Kidney capillary endothelial cell (primary cell): ENCODE data around the gene ARHGEF17.

ENCODE experiments used
- DNase-seq: peaks from one replicate; pipeline ENCODE4 v3.0.0-alpha.2; 2018; ENCODE audit warnings: low spot score

The ARHGEF17 gene

GRCh38 chr11:73312851-73313327 lies 4.8 kb downstream of the ARHGEF17 start:
- no peak for DNase-seq

GRCh38 chr11:73313652-73314051 lies 5.6 kb downstream of the ARHGEF17 start:
- DNase-seq: no peak

- no peak for DNase-seq
These were observed 6.3 kb downstream of the ARHGEF17 start for GRCh38 chr11:73314117-73314961.

- no peak for DNase-seq
These were observed 7.4 kb downstream of the ARHGEF17 start for GRCh38 chr11:73315293-73316020.

GRCh38 chr11:73316422-73316821 lies 8.3 kb downstream of the ARHGEF17 start:
- DNase-seq: no peak

- no peak for DNase-seq
These were observed 9.3 kb downstream of the ARHGEF17 start for GRCh38 chr11:73317373-73317772.

GRCh38 chr11:73317803-73318202 lies 9.7 kb downstream of the ARHGEF17 start:
- no peak for DNase-seq

GRCh38 chr11:73318501-73319011 lies 10.5 kb downstream of the ARHGEF17 start:
- no peak for DNase-seq

GRCh38 chr11:73320763-73321603 lies 12.9 kb downstream of the ARHGEF17 start:
- no peak for DNase-seq

- peak; percentile 88 for DNase-seq
These were observed 13.7 kb downstream of the ARHGEF17 start for GRCh38 chr11:73321604-73322381.

- DNase-seq: no peak
These were observed 14.6 kb downstream of the ARHGEF17 start for GRCh38 chr11:73322382-73323306.

- peak; percentile 63 for DNase-seq
These were observed 15.4 kb downstream of the ARHGEF17 start for GRCh38 chr11:73323464-73323863.

- no peak for DNase-seq
These were observed 16.0 kb downstream of the ARHGEF17 start for GRCh38 chr11:73324116-73324515.

- DNase-seq: no peak
These were observed 16.6 kb downstream of the ARHGEF17 start for GRCh38 chr11:73324665-73325035.

GRCh38 chr11:73325036-73325981 lies 17.2 kb downstream of the ARHGEF17 start:
- no peak for DNase-seq

- DNase-seq: no peak
These were observed 19.1 kb downstream of the ARHGEF17 start for GRCh38 chr11:73326929-73327811.

- no peak for DNase-seq
These were observed 19.8 kb downstream of the ARHGEF17 start for GRCh38 chr11:73327812-73328364.
